GM12878 (cell line): ENCODE data around the gene BCL2. TPM values are rescaled to one million over a fixed set of nuclear protein-coding genes. Genes with fewer than 3 reads are reported as not detected.
A peak's percentile ranks its signal among the peaks of the same experiment; 100 is the strongest.

Experiments used
- ATAC-seq: fragments of 200-7000 bp; cut with Tn5 transposase; 3 replicates; pipeline ENCODE4 v1.9.1; 2020; ENCODE audit warnings: mild to moderate bottlenecking, moderate library complexity
- BruUV-seq: library from RNA; stranded (reverse); fragments of 400-500 nt; replicated peaks from 2 replicates; lab custom pipeline; 2021; lab: Mats Ljungman, UMichigan
- CTCF ChIA-PET: fragments of 300-600 bp; sonication (Branson Sonifier 250); formaldehyde crosslinking; extraction: SDS; loops from one replicate; lab custom pipeline; 2021; ENCODE audit warnings: inconsistent platforms; lab: Yijun Ruan, JAX
- POLR2A ChIA-PET: fragments of 350-600 bp; formaldehyde crosslinking; extraction: SDS; loops from one replicate; lab custom pipeline; 2021; ENCODE audit warnings: inconsistent platforms; lab: Charles Lee
- RAD21 ChIA-PET: fragments of 300-600 bp; sonication (Branson Sonifier 250); formaldehyde crosslinking; loops from one replicate; lab custom pipeline; 2023; ENCODE audit warnings: antibody characterized with exemption; ENCODE audit not compliant: unreplicated experiment; lab: Charles Lee
- SMC1A ChIA-PET: fragments of 300-600 bp; sonication (Branson Sonifier 250); formaldehyde crosslinking; loops from one replicate; lab custom pipeline; 2023; ENCODE audit not compliant: unreplicated experiment, uncharacterized antibody; lab: Charles Lee
- DNase-seq: peaks from one replicate; pipeline ENCODE4 v3.0.0-alpha.2; 2011; ENCODE audit warnings: low read depth, low spot score
- FAIRE-seq: peaks from 3 replicates; lab custom pipeline; 2011; peaks lifted over from hg19 to GRCh38; lab: Jason Lieb, UNC
- H2AFZ ChIP-seq: 2 replicates; pipeline ENCODE4 v1.6.0; 2011; ENCODE audit warnings: low read depth, low read length, control low read depth; ENCODE audit not compliant: control insufficient read depth
- H3K27ac ChIP-seq: 2 replicates; pipeline ENCODE4 v1.5.1; 2011; ENCODE audit warnings: control low read depth; ENCODE audit not compliant: control insufficient read depth, insufficient read depth
- H3K27me3 ChIP-seq, 2 experiments: replicated peaks in 1 of 2; 2 replicates each; pipeline versions ENCODE4 v1.6.0 to v1.6.1; 2011; ENCODE audit warnings: low read length in 1 of 2; ENCODE audit not compliant: control insufficient read depth in 2 of 2, insufficient read depth in 2 of 2
- H3K36me3 ChIP-seq, 2 experiments: 2 replicates each; pipeline ENCODE4 v1.5.1; 2011; ENCODE audit warnings: low read length in 1 of 2; ENCODE audit not compliant: control insufficient read depth in 2 of 2, insufficient read depth in 2 of 2
- H3K4me1 ChIP-seq: 2 replicates; pipeline ENCODE4 v1.6.1; 2011; ENCODE audit warnings: mild to moderate bottlenecking, low read length, moderate library complexity, mixed read lengths; ENCODE audit not compliant: control insufficient read depth, insufficient read depth
- H3K4me2 ChIP-seq: 2 replicates; pipeline ENCODE4 v1.6.0; 2011; ENCODE audit warnings: control low read depth; ENCODE audit not compliant: control insufficient read depth, insufficient read depth
- H3K4me3 ChIP-seq: fragments of 200-600 bp; sonication (generic); 2 replicates; pipeline ENCODE4 v1.5.1; 2016
- H3K79me2 ChIP-seq: 2 replicates; pipeline ENCODE4 v1.6.0; 2011; ENCODE audit warnings: low read length; ENCODE audit not compliant: control insufficient read depth, insufficient read depth
- H3K9ac ChIP-seq: 2 replicates; pipeline ENCODE4 v1.8.0; 2011; ENCODE audit warnings: low read length, control low read depth, mixed read lengths; ENCODE audit not compliant: control insufficient read depth, insufficient read depth
- H3K9me3 ChIP-seq: replicated peaks from 3 replicates; pipeline ENCODE4 v1.5.1; 2011; ENCODE audit warnings: mild to moderate bottlenecking, low read length; ENCODE audit not compliant: control insufficient read depth, insufficient read depth
- H4K20me1 ChIP-seq: 2 replicates; pipeline ENCODE4 v1.6.0; 2011; ENCODE audit not compliant: control insufficient read depth, insufficient read depth
- EED ChIP-seq: sonication (generic); IDR thresholded peaks from 2 replicates; pipeline ENCODE4 v1.6.1; 2016; ENCODE audit warnings: antibody characterized with exemption, low read depth
- FOXM1 ChIP-seq: IDR thresholded peaks from 2 replicates; pipeline ENCODE4 v1.6.1; 2012; ENCODE audit warnings: low read depth, mild to moderate bottlenecking, inconsistent platforms, low read length, moderate library complexity
- HDAC2 ChIP-seq: fragments of 200-600 bp; sonication (generic); IDR thresholded peaks from 2 replicates; pipeline ENCODE4 v1.6.1; 2017
- HDAC6 ChIP-seq: fragments of 200-600 bp; sonication (generic); IDR thresholded peaks from one replicate; pipeline ENCODE4 v1.8.0; 2017; ENCODE audit warnings: antibody characterized with exemption; ENCODE audit not compliant: unreplicated experiment
- IKZF1 ChIP-seq: fragments of 450-650 bp; conservative IDR thresholded peaks from 2 replicates; pipeline ENCODE4 v1.6.1; 2017; ENCODE audit warnings: antibody characterized with exemption, mild to moderate bottlenecking
- IKZF2 ChIP-seq, 2 experiments: fragments of 450-650 bp; IDR thresholded peaks; 2 replicates each; pipeline ENCODE4 v1.6.1; 2017; ENCODE audit warnings: mild to moderate bottlenecking in 2 of 2, moderate library complexity in 2 of 2
- MTA3 ChIP-seq: IDR thresholded peaks from 2 replicates; pipeline ENCODE4 v1.6.1; 2012; ENCODE audit warnings: low read length, inconsistent platforms, borderline replicate concordance
- MXI1 ChIP-seq: fragments of 150-350 bp; IDR thresholded peaks from 2 replicates; pipeline ENCODE4 v1.6.1; 2011; ENCODE audit warnings: low read depth, mild to moderate bottlenecking, inconsistent platforms, low read length, improper control_type of control experiment
- NFIC ChIP-seq: IDR thresholded peaks from 2 replicates; pipeline ENCODE4 v1.6.1; 2012; ENCODE audit warnings: low read depth, mild to moderate bottlenecking, inconsistent platforms, low read length, moderate library complexity
- POU2F2 ChIP-seq: IDR thresholded peaks from 3 replicates; pipeline ENCODE4 v1.6.1; 2011; ENCODE audit warnings: low read depth, mild to moderate bottlenecking, low read length, borderline replicate concordance
- RELA ChIP-seq: fragments of 450-650 bp; IDR thresholded peaks from 2 replicates; pipeline ENCODE4 v1.8.0; 2014; ENCODE audit warnings: borderline replicate concordance; ENCODE audit not compliant: partially characterized antibody
- RFX5 ChIP-seq: IDR thresholded peaks from 2 replicates; pipeline ENCODE4 v1.6.1; 2011; ENCODE audit warnings: low read depth, low read length, improper control_type of control experiment
- SMAD5 ChIP-seq: IDR thresholded peaks from 2 replicates; pipeline ENCODE4 v1.6.1; 2016; ENCODE audit warnings: antibody characterized with exemption, low read depth
- YY1 ChIP-seq: IDR thresholded peaks from 2 replicates; pipeline ENCODE4 v1.6.1; 2011; ENCODE audit warnings: low read depth, mild to moderate bottlenecking, low read length
- ZNF384 ChIP-seq: IDR thresholded peaks from 2 replicates; pipeline ENCODE4 v1.6.1; 2012; ENCODE audit warnings: low read depth, mild to moderate bottlenecking, low read length, improper control_type of control experiment, borderline replicate concordance
- WGBS: methylation state at CpG from one replicate; pipeline ENCODE4 v1.1.6; 2016; ENCODE audit warnings: low lambda C conversion rate; ENCODE audit not compliant: insufficient replicate concordance, insufficient coverage; ENCODE audit errors: missing lambda C conversion rate; 5-methylcytosine and 5-hydroxymethylcytosine counted together
- in situ Hi-C: fragments of 300-500 bp; cut with MboI; formaldehyde crosslinking; loops from 9 replicates; pipeline ENCODE4 v1.14.3; 2018; ENCODE audit warnings: mixed read lengths
- intact Hi-C: fragments of 100-400 bp; cut with micrococcal nuclease; formaldehyde crosslinking; loops from one replicate; pipeline ENCODE4 v1.14.2; 2022; ENCODE audit not compliant: unreplicated experiment
- polyA plus RNA-seq, 11 experiments: library from polyadenylated mRNA; depleted of rRNA in 4 of 11; unstranded in 6 of 11; stranded (reverse) in 5 of 11; fragments of >200 nt; fragmentation: Nextera tagmentation in 4 of 11; fragmentation: Illumina TruSeq in 1 of 11; extraction: Ambion mirVana in 4 of 11; extraction: Trizol in 1 of 11; gene quantifications; 1 replicate in 1 of 11; 2 replicates in 10 of 11; pipeline versions ENCODE4 v1.2.1 to v1.2.3, GENCODE V29; 2011 to 2016; ENCODE audit warnings: inconsistent platforms in 2 of 11, missing spikeins in 2 of 11, low read depth in 1 of 11
- total RNA-seq, 4 experiments: library from RNA; depleted of rRNA in 3 of 4; stranded (reverse); fragments of >200 nt in 3 of 4; fragmentation: Illumina TruSeq in 1 of 4; extraction: Trizol in 1 of 4; gene quantifications; 2 replicates each; pipeline versions ENCODE4 v1.2.1 to v1.2.3, GENCODE V29; 2013 to 2021
- TF ChIP-seq, protein P1 (sequence below): fragments of 450-650 bp; IDR thresholded peaks from 2 replicates; pipeline ENCODE4 v1.6.1; 2014; ENCODE audit warnings: mild to moderate bottlenecking
- TF ChIP-seq, protein P2 (sequence below): IDR thresholded peaks from 2 replicates; pipeline ENCODE4 v1.6.1; 2012; ENCODE audit warnings: low read depth, low read length, improper control_type of control experiment

Gene BCL2
- total and polyA plus RNA-seq, 10 of the 15 experiments (the other 5 are each of a cell fraction or from before 2014, with no cell fraction given) = 4.1 to 47.8 (median 19.3) TPM

DNA sequence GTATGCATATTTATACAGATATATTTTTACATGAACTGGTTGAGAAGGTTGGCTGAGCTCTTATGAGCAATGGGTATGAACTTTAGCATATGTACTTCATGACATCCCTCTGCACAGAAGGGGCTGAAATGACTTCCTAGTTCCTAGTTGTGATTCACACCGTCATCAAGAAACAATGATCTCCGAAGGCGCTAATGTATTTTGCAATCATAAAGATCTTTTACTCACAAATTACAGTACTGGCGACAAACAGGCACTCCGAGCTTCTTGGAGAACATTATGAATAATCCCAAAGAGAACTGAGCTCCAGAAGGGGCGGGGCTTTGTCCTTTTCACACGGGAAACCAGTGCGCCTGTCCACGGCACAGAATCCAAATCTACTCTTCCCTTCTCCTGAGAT lies 18.1 kb downstream of the BCL2 start (continued):
- TF ChIP-seq, protein P1, sequence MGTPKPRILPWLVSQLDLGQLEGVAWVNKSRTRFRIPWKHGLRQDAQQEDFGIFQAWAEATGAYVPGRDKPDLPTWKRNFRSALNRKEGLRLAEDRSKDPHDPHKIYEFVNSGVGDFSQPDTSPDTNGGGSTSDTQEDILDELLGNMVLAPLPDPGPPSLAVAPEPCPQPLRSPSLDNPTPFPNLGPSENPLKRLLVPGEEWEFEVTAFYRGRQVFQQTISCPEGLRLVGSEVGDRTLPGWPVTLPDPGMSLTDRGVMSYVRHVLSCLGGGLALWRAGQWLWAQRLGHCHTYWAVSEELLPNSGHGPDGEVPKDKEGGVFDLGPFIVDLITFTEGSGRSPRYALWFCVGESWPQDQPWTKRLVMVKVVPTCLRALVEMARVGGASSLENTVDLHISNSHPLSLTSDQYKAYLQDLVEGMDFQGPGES = no peak
- TF ChIP-seq RELA = no peak
- no peak for TF ChIP-seq HDAC6

DNA sequence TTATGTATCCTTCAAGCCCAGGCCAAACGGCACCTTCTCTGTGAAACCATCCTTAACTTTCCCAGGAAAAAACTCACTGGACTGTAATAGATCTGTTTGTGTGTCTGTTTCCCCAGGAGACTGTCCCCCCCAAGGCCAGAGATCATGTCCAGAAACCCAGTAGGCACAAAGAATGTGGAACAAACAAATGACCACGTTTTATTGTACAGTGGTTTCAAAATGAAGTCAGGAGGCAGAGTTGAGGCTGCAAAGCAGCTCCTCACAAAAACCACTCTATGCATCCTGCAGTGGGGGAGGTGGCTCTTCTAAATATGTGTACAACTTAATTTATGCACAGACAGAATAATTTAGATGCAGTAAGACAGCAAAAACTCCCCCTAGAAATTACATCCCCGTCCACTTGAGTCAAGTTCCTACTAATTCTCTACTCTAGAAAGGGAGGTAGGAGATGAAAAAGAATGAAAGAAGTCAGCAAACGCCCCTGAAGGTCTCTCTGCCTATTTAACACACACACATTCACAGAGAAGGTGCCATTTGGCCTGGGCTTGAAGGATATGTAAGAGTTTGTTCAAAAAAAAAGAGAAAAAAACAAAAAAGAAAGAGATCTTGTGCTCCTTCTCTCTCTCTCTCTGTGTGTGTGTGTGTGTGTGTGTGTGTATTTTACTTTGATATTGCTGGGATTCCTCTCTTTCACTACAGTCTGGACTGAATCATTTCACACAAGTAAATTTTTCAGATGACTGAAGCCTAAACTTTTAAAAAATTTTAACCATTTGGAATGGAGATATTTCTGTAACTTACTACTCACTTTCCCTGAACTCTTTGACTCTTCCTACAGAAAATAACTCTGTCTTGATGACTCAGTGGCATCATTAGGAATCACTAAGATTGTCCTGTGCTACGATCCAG lies 19.5 kb downstream of the BCL2 start:
- in situ Hi-C loops (no loop called here), intact Hi-C loops (no loop called here)
- Histone ChIP-seq H3K27ac (peak overlapping the region; percentile 55), H4K20me1 (no peaks in the 10 kb centered on the region; the same call in 1 of the 2 replicates), H2AFZ (no peak overlapping the region), H3K9ac (peak overlapping the region; percentile 35; the same call in 1 of the 2 replicates), H3K4me1 (peaks cover 48% of the 10 kb centered on the region), H3K9me3 (no peaks in the 10 kb centered on the region), H3K27me3 (no peaks in the 10 kb centered on the region), H3K4me3 (no peak overlapping the region; the same call in 1 of the 2 replicates), H3K36me3 (peaks cover 13 to 26% of the 10 kb centered on the region in 2 experiments), H3K79me2 (peaks cover 95% of the 10 kb centered on the region), H3K4me2 (peak overlapping the region; percentile 67)
- no peak for DNase-seq
- ChIA-PET POLR2A (interaction anchor here (0.6 to 3.0 kb wide), 4 partner anchors 11 to 119 kb away, joined by 4 to 18 read pairs (median 6); no protein-coding TSS in a partner anchor), SMC1A (interaction anchor here (0.8 to 6.1 kb wide), 9 partner anchors 8 to 113 kb away, joined by 3 to 32 read pairs (median 3); partner anchors contain the start of gene BCL2), RAD21 (interaction anchor here (1.0 to 3.0 kb wide), 5 partner anchors 12 to 138 kb away, joined by 3 to 13 read pairs (median 4); no protein-coding TSS in a partner anchor), CTCF (interaction anchor here (1.0 to 5.6 kb wide), 4 partner anchors 11 to 145 kb away, joined by 4 to 26 read pairs (median 12); partner anchors contain the start of gene BCL2)
- BruUV-seq = TSS peak; percentile 78
- FAIRE-seq = no peak
- peak; percentile 83 for ATAC-seq
- 5% methylated on average over 5 of the region's 5 CpGs for WGBS
- TF ChIP-seq YY1 (peak; percentile 60; the same call in 1 of the 2 replicates), MTA3 (no peak), MXI1 (no peak), SMAD5 (no peak), FOXM1 (peak; percentile 28; the same call in 1 of the 2 replicates), NFIC (peak; percentile 70), IKZF1 (no peak; the same call in 1 of the 2 replicates), ZNF384 (no peak), EED (no peak), RFX5 (no peak), HDAC2 (no peak), POU2F2 (peak; percentile 75; the same call in 1 of the 3 replicates), IKZF2 (IDR thresholded peaks at IDR 0.05) (peak; percentile 20 to 49; a peak in 2 of 4 replicates)
- TF ChIP-seq, protein P2, sequence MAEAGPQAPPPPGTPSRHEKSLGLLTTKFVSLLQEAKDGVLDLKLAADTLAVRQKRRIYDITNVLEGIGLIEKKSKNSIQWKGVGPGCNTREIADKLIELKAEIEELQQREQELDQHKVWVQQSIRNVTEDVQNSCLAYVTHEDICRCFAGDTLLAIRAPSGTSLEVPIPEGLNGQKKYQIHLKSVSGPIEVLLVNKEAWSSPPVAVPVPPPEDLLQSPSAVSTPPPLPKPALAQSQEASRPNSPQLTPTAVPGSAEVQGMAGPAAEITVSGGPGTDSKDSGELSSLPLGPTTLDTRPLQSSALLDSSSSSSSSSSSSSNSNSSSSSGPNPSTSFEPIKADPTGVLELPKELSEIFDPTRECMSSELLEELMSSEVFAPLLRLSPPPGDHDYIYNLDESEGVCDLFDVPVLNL = no peak
